Aorta (tissue), 5 donors: ENCODE data around the gene ARHGEF12. TPM values are rescaled to one million over a fixed set of nuclear protein-coding genes. Genes with fewer than 3 reads are reported as not detected.

Experiments used
- ATAC-seq: fragments of 200-7000 bp; cut with Tn5 transposase; one replicate; pipeline ENCODE4 v1.9.1; 2022; ENCODE audit warnings: moderate library complexity; ENCODE audit not compliant: low FRiP score
- DNase-seq, 2 donors: peaks; one replicate each; pipeline ENCODE4 v3.0.0-alpha.2; 2020
- H3K27ac ChIP-seq, 2 donors: one replicate each; pipeline ENCODE4 v1.5.1; 2013; ENCODE audit warnings: low read length in 2 of 2, mild to moderate bottlenecking in 2 of 2, moderate library complexity in 2 of 2, control low read depth in 1 of 2, inconsistent platforms in 1 of 2, low read depth in 1 of 2
- H3K27me3 ChIP-seq, 2 donors: one replicate each; pipeline ENCODE4 v1.6.1; 2013; ENCODE audit warnings: control low read depth in 1 of 2, low read length in 1 of 2, mild to moderate bottlenecking in 1 of 2, moderate library complexity in 1 of 2; ENCODE audit not compliant: insufficient read depth in 2 of 2, control insufficient read depth in 1 of 2
- H3K36me3 ChIP-seq, 2 donors: one replicate each; pipeline ENCODE4 v1.6.1; 2013; ENCODE audit warnings: control low read depth in 1 of 2, low read length in 1 of 2, mild to moderate bottlenecking in 1 of 2; ENCODE audit not compliant: insufficient read depth in 2 of 2, control insufficient read depth in 1 of 2
- H3K4me1 ChIP-seq, 2 donors: one replicate each; pipeline ENCODE4 v1.6.1; 2013; ENCODE audit warnings: low read length in 2 of 2, control low read depth in 1 of 2, mild to moderate bottlenecking in 1 of 2, moderate library complexity in 1 of 2; ENCODE audit not compliant: insufficient read depth in 2 of 2, control insufficient read depth in 1 of 2
- H3K4me3 ChIP-seq, 2 donors: one replicate each; pipeline ENCODE4 v1.5.1; 2013; ENCODE audit warnings: low read length in 2 of 2, control low read depth in 1 of 2, mild to moderate bottlenecking in 1 of 2
- H3K9me3 ChIP-seq: one replicate; pipeline ENCODE4 v1.6.1; 2013; ENCODE audit warnings: mild to moderate bottlenecking, low read length; ENCODE audit not compliant: control insufficient read depth
- WGBS, 2 donors: extraction: QIAGEN DNeasy Blood & Tissue Kit; methylation state at CpG; one replicate each; pipeline ENCODE4 v1.1.7; 2013; 5-methylcytosine and 5-hydroxymethylcytosine counted together
- intact Hi-C, 2 donors: fragments of 100-400 bp; cut with DNase I; formaldehyde crosslinking; loops; one replicate each; pipeline versions ENCODE4 v1.14.2 to v1.15.0; 2022
- polyA plus RNA-seq, 2 donors: library from polyadenylated mRNA; stranded (reverse); fragments of 200-250 nt; gene quantifications; one replicate each; pipeline ENCODE4 v1.2.3, GENCODE V29; 2013
- total RNA-seq, 2 donors: library from RNA; stranded (reverse); fragmentation: NEBNext Ultra II Directional; extraction: Animal tissue kit (Norgen Biotek cat#: 25700); gene quantifications; one replicate each; pipeline ENCODE4 v1.2.1, GENCODE V29; 2021
- donor health status: healthy with polysubstance abuse.
- donor health status: Bipolar disorder and iron deficiency.
- donor health status: DM: no; HTN: no; CAD: no.
- donor health status: DM: no; HTN: no; CAD: no.
- donor health status: DM: yes; HTN: yes; CAD: no.

The ARHGEF12 gene
- total and polyA plus RNA-seq, 4 donors, result 21.7 to 143 (median 75.8) TPM

DNA sequence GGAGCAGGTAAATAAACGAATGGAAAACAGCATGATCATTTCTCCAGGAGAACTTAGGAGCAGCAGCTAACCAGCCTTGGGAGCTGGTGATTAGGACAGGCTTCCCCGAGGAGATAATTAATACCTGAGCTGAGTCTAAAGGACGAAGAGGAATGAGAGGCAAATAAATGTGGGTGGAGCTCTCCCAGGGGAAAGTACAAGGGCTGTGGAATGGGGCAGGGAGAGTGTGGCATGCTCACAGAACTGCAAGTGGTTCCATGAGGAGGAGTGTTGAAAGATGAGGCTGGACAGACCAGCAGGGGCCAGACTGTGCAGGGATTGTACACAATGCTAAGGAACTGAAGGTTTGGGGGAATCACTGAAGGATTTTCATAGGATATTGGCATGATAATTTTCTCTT is 25.3 kb upstream of the ARHGEF12 start:
- Histone ChIP-seq H3K27ac (no peak overlapping the region), H3K27me3 (no peaks in the 10 kb centered on the region), H3K36me3 (no peaks in the 10 kb centered on the region), H3K4me1 (no peaks in the 10 kb centered on the region), H3K9me3 (no peaks in the 10 kb centered on the region), H3K4me3 (no peak overlapping the region)
- WGBS, 2 donors, result 79 to 82% methylated on average over 3 of the region's 3 CpGs
- no peak for DNase-seq
- intact Hi-C loops, result no loop called here
- no peak for ATAC-seq

DNA sequence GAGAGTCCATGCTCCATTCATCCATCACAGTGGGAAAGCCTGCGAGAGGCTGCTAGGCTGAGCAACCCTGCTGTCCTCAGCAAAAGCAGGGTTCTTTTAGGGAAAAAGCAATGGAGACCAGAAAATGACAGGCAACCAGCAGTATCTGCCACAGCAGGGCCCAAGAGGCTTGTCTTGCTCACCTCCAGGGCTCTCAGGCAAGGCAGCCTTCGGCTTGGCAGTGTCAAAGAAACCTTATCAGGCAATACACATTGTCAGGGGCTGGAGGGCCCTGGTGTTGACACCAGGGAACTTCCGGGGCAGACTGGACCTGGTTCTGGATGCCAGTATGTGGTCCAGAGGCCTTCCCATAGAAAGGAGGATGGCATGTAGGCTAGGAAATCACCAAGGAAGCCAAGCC is 21.4 kb upstream of the ARHGEF12 start:
- intact Hi-C loops, result no loop called here
- ATAC-seq, result no peak
- WGBS, 2 donors, result 90 to 93% methylated on average over 3 of the region's 3 CpGs

DNA sequence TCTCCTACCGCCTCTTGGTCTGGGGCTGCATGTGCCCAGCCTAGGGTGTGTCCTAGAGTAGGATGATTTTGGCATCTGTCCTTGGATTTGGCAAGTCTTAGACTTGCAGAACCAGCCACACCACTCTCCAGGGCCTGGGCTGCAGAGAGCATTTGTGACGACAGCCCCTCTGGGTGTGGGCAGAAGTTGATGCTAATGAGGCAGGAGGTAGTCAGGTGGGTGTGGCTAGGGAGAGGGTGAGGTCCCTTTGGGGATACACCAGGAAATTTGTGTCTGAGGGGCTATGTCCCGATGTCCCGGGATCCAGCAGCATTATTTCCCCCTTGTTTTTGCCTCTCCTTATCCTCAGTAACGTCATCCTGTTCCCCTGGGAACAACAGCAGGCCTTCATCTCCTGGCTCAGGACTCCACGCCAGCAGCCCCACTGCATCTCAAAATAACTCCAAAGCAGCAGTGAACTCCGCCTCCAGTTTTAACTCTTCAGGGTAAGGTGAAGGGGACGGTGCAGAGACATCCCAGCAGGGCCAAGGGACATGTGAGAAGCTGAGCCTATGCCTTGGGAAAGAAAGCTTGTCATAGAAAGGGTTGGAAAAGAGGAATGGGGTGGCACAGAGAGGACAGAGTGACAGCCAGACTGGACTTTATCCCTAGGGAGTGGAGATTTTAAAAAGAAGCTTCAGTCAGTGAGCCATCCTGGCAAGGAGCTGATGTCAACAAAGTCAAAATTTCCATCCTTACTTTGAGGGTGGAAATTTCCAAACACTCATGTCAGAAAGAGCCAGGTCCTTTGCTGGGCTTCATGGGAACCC is 19.1 kb upstream of the ARHGEF12 start:
- Histone ChIP-seq H3K9me3 (no peaks in the 10 kb centered on the region), H3K27me3 (no peaks in the 10 kb centered on the region), H3K36me3 (no peaks in the 10 kb centered on the region), H3K27ac (peak overlapping the region in 1 of 2 donors; percentile 55), H3K4me1 (no peaks in the 10 kb centered on the region), H3K4me3 (no peak overlapping the region)
- DNase-seq (peak in 1 of 2 donors; percentile 65), ATAC-seq (peak; percentile 81)
- 3 to 4% methylated on average over 8 of the region's 8 CpGs for WGBS, 2 donors
- intact Hi-C loops, result no loop called here

More for the DNA sequence above, 21.4 kb upstream of the ARHGEF12 start:
- Histone ChIP-seq H3K4me1 (no peaks in the 10 kb centered on the region), H3K4me3 (no peak overlapping the region), H3K27me3 (no peaks in the 10 kb centered on the region), H3K9me3 (no peaks in the 10 kb centered on the region), H3K36me3 (no peaks in the 10 kb centered on the region), H3K27ac (no peak overlapping the region)
- DNase-seq, result no peak

GRCh38 chr11:120317689-120318480 is 18.3 kb upstream of the ARHGEF12 start:
- DNase-seq, result no peak
- no peak for ATAC-seq
- H3K4me3 ChIP-seq, result no peak overlapping the region
- H3K27me3 ChIP-seq, result no peaks in the 10 kb centered on the region
- H3K27ac ChIP-seq, result peak overlapping the region in 1 of 2 donors; percentile 55
- 78 to 80% methylated on average over 10 of the region's 10 CpGs for WGBS, 2 donors
- no peaks in the 10 kb centered on the region for H3K9me3 ChIP-seq
- no peaks in the 10 kb centered on the region for H3K4me1 ChIP-seq
- intact Hi-C loops, result no loop called here
- H3K36me3 ChIP-seq, result no peaks in the 10 kb centered on the region

DNA sequence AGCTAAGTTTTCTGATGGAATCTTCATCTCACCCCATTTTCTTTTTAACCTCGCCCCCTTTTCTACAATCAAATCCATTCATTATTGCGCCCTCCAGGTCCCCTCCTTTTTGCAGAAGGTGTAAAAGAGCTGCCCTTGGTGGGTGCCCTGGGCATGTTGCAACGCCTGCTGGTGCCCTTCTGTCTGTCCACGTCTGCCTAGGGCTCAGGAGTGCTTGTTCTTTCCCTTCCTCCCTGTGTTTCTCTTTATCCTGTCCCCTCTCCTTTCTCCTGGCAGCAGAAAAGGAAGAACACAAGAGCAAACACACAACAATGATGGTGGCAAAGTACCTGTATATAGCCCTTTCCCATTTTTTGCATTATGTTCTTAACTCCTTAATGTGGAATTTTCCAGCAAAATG is 17.3 kb upstream of the ARHGEF12 start:
- H3K36me3 ChIP-seq, result no peaks in the 10 kb centered on the region

DNA sequence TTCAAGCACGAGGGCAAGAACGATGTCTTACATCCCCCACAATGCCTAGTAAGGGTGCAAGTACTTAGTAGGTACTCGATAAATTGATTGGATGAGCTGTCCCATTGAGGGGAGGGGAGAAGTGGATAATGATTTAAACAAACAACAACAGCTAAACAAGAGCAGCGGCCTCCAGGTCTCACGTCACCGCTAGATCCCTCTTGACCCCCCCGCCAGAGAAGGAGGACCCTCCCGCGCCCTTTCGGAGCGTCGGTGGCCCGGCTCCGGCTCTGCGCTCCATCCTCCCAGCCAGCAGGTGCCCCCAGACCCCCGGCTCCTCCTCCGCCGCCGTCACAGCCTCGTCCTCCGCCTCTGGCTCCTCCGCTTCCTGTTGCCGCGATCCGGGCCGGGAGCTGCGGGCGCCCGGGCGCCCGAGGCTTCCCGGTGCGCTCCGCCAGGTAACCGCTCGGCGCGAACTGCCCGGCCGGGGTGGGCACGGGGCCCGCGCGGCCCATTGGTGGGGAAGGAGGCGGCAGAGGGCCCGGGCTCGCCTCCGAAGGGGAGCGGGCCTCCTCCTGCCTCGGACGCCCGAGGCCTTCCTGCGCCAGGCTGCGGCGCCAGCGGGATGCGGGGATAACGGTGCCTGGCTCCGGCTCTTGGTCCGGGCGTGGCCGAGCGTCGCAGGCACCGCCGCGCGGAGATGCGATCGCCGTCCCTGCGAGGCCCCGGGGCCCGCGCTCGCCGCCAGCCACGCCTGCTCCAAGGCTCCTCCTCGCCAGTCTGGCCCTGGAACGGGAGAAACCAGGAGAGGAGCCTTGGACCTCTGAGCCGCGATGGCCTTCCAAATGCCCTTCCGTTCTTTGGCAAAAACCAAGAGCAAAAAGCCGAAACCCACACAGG is 11.0 kb upstream of the ARHGEF12 start, which contains the start of gene TLCD5:
Gene TLCD5 (plus strand): TSS at position 368 of the 879 bp plus-strand sequence. CDS start 2,143 bp downstream, outside the sequence.
- peak; percentile 82 to 91 for DNase-seq
- ATAC-seq, result peak; percentile 87
- Histone ChIP-seq H3K36me3 (peaks cover 0 to 3% of the 10 kb centered on the region in 2 donors), H3K27me3 (no peaks in the 10 kb centered on the region), H3K4me3 (peak within 1 kb of the TSS; percentile 69 to 70), H3K27ac (peak within 1 kb of the TSS; percentile 65 to 77), H3K4me1 (no peaks in the 10 kb centered on the region), H3K9me3 (no peaks in the 10 kb centered on the region)
- intact Hi-C loops, result no loop called here
- 0 to 1% methylated on average over 50 to 84 of the region's 84 CpGs for WGBS, 2 donors

More for the DNA sequence above, 17.3 kb upstream of the ARHGEF12 start:
- Histone ChIP-seq H3K27me3 (no peaks in the 10 kb centered on the region), H3K27ac (no peak overlapping the region), H3K4me3 (no peak overlapping the region), H3K9me3 (no peaks in the 10 kb centered on the region), H3K4me1 (no peaks in the 10 kb centered on the region)
- DNase-seq (no peak), ATAC-seq (no peak)
- 90 to 93% methylated on average over 4 of the region's 4 CpGs for WGBS, 2 donors
- intact Hi-C loops, result no loop called here

DNA sequence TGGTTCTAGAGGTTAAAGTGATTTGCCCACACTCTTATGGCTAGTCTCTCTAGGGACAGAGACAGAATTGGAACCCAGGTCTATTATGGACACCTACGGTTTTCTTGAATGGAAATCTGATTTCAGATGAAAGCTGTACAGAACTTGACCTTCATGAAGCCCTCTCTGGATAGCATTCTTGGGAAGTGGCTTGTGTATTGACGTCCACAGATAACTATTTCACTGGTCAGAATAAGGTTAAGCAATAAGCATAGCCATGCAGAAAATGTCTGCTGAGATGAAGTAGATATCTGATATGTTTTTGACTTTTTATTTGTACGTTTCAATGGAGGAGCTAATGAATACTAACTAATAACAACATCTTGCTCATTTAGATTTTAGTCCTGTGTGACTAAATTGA is 10.0 kb upstream of the ARHGEF12 start:
- H3K9me3 ChIP-seq, result no peaks in the 10 kb centered on the region
- ATAC-seq (no peak), DNase-seq (no peak)
- H3K4me1 ChIP-seq, result peaks cover 0 to under 1% of the 10 kb centered on the region in 2 donors
- H3K36me3 ChIP-seq, result peaks cover 0 to 5% of the 10 kb centered on the region in 2 donors
- H3K27ac ChIP-seq, result peak overlapping the region in 1 of 2 donors; percentile 65
- H3K27me3 ChIP-seq, result no peaks in the 10 kb centered on the region
- WGBS, 2 donors, result 6 to 7% methylated on average over 3 of the region's 3 CpGs
- intact Hi-C loops, result no loop called here
- peak overlapping the region in 1 of 2 donors; percentile 70 for H3K4me3 ChIP-seq

DNA sequence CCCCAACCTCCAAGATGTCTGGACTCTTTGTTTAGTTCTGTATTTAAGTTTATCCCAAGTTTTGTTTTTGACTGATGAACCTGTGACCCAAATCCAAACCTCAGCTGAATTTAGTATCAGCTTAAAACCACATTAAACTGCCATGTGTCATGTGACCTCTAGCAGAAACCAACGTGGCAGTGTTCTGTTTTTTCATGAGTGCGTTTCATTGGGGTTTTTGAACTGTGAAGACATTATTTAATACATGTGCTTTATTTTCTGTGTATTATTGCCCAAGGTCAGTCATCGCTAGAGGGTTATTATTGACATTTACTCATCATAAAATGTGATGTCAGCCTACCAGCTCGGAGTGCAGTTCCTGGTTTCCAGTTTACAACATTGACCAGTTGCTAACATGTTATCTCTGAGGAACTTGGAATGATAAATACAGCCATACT is 9.3 kb upstream of the ARHGEF12 start:
- Histone ChIP-seq H3K27me3 (no peaks in the 10 kb centered on the region), H3K9me3 (no peaks in the 10 kb centered on the region), H3K27ac (no peak overlapping the region), H3K4me1 (peaks cover 0 to 3% of the 10 kb centered on the region in 2 donors), H3K36me3 (peaks cover 0 to 5% of the 10 kb centered on the region in 2 donors), H3K4me3 (no peak overlapping the region)
- ATAC-seq (no peak), DNase-seq (no peak)
- intact Hi-C loops, result no loop called here
- whole genome bisulfite sequencing, 2 donors, result 6 to 9% methylated on average over 4 of the region's 4 CpGs
